HepG2 (cell line): Measurements from ENCODE around the gene C6orf132.

Experiments
- BRCA1 ChIP-seq: sonication (generic); formaldehyde crosslinking; IDR thresholded peaks from 2 replicates; pipeline ENCODE4 v1.4.0; 2020; ENCODE audit warnings: missing genetic modification reagents
- EHMT2 ChIP-seq: fragments of 200-600 bp; sonication (generic); IDR thresholded peaks from 2 replicates; pipeline ENCODE4 v1.7.0; 2017; ENCODE audit warnings: antibody characterized with exemption, low read depth, low read length, borderline replicate concordance
- EZH2 ChIP-seq: conservative IDR thresholded peaks from 2 replicates; pipeline ENCODE4 v1.6.1; 2012; ENCODE audit warnings: mild to moderate bottlenecking, low read depth, low read length, moderate library complexity
- HNRNPL ChIP-seq: fragments of 200-400 bp; formaldehyde crosslinking; IDR thresholded peaks from 2 replicates; pipeline ENCODE4 v1.6.1; 2017; ENCODE audit warnings: mild to moderate bottlenecking, low read depth, low read length
- PITX1 ChIP-seq: sonication (generic); formaldehyde crosslinking; IDR thresholded peaks from 2 replicates; pipeline ENCODE4 v1.5.1; 2020; ENCODE audit warnings: mild to moderate bottlenecking, missing genetic modification reagents
- RAD21 ChIP-seq: fragments of 450-650 bp; formaldehyde crosslinking; IDR thresholded peaks from 2 replicates; pipeline ENCODE4 v1.5.0; 2020; ENCODE audit warnings: mild to moderate bottlenecking
- ZNF704 ChIP-seq: sonication (generic); formaldehyde crosslinking; IDR thresholded peaks from 2 replicates; pipeline ENCODE4 v1.8.1; 2023; ENCODE audit warnings: mild to moderate bottlenecking, inconsistent platforms, moderate library complexity, missing genetic modification reagents, borderline replicate concordance

GRCh38 chr6:42176981-42177380 is 34.6 kb upstream of the C6orf132 start:
- TF ChIP-seq EHMT2 (no peak), EZH2 (no peak), ZNF704 (no peak), RAD21 (no peak), HNRNPL (no peak), PITX1 (CRISPR knock-in tag) (no peak), BRCA1 (no peak)
